HEK293T (cell line): ENCODE measurements around the gene SLC31A1.

ENCODE experiments used
- ARNT ChIP-seq: fragments of 450-650 bp; IDR thresholded peaks from 2 replicates; pipeline ENCODE4 v1.6.1; 2017; ENCODE audit warnings: mild to moderate bottlenecking
- BHLHE40 ChIP-seq: fragments of 450-650 bp; IDR thresholded peaks from 2 replicates; pipeline ENCODE4 v1.6.1; 2016; ENCODE audit warnings: mild to moderate bottlenecking, moderate library complexity, borderline replicate concordance
- FOXA1 ChIP-seq: fragments of 450-650 bp; IDR thresholded peaks from 2 replicates; pipeline ENCODE4 v1.6.1; 2016; ENCODE audit warnings: mild to moderate bottlenecking
- FOXK2 ChIP-seq: fragments of 450-650 bp; IDR thresholded peaks from 2 replicates; pipeline ENCODE4 v1.6.1; 2016; ENCODE audit warnings: mild to moderate bottlenecking
- FOXM1 ChIP-seq: fragments of 450-650 bp; IDR thresholded peaks from 2 replicates; pipeline ENCODE4 v1.6.1; 2017; ENCODE audit warnings: mild to moderate bottlenecking, borderline replicate concordance
- HDGF ChIP-seq: fragments of 450-650 bp; IDR thresholded peaks from 2 replicates; pipeline ENCODE4 v1.6.1; 2017; ENCODE audit warnings: antibody characterized with exemption, borderline replicate concordance
- L3MBTL2 ChIP-seq: fragments of 450-650 bp; conservative IDR thresholded peaks from 2 replicates; pipeline ENCODE4 v1.6.1; 2016; ENCODE audit warnings: mild to moderate bottlenecking
- LEF1 ChIP-seq: fragments of 450-650 bp; IDR thresholded peaks from 2 replicates; pipeline ENCODE4 v1.6.1; 2017; ENCODE audit warnings: mild to moderate bottlenecking, borderline replicate concordance
- SP1 ChIP-seq: fragments of 450-650 bp; IDR thresholded peaks from 2 replicates; pipeline ENCODE4 v1.6.1; 2017
- TARDBP ChIP-seq: fragments of 450-650 bp; IDR thresholded peaks from 2 replicates; pipeline ENCODE4 v1.6.1; 2016
- TF ChIP-seq, protein P1 (sequence below): fragments of 450-650 bp; IDR thresholded peaks from 2 replicates; pipeline ENCODE4 v1.6.1; 2016

DNA sequence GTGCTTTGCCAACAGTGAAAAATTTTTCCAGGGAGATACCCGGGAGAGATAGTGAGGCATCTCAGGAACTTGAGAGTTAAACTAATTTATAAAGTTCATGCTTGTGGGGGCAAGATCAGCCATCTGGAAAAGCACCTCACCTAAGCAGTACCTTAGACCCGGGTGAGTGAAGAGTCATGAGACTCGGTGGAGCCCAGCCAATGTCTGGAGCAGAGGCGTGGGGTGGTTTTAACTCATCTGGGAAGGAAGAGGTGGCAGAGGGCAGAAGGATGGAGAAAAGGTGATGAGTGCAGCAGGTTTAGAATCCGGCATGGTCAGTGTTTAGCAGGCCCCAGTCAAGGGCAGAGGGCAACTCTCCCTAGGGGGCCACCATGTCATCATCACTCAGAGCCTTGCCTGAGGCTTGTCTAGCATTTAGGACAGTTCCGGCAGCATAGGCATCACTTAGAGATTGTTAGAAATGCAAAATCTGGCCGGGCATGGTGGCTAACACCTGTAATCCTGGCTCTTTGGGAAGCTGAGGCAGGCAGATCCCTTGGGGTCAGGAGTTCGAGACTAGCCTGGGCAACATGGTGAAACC lies 86.1 kb downstream of the SLC31A1 start:
- TF ChIP-seq FOXA1 (no peak), FOXK2 (no peak), BHLHE40 (no peak), LEF1 (no peak), FOXM1 (no peak), ARNT (no peak), HDGF (no peak), L3MBTL2 (no peak), SP1 (no peak), TARDBP (no peak)
- TF ChIP-seq, protein P1, sequence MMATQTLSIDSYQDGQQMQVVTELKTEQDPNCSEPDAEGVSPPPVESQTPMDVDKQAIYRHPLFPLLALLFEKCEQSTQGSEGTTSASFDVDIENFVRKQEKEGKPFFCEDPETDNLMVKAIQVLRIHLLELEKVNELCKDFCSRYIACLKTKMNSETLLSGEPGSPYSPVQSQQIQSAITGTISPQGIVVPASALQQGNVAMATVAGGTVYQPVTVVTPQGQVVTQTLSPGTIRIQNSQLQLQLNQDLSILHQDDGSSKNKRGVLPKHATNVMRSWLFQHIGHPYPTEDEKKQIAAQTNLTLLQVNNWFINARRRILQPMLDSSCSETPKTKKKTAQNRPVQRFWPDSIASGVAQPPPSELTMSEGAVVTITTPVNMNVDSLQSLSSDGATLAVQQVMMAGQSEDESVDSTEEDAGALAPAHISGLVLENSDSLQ, result no peak
